GM18502 (cell line): ENCODE results near the gene GDNF.
"Not testable (repeated sequence)": the region's sequence is repeated elsewhere in the genome, so short reads cannot be mapped to it uniquely, and the experiment has no call there.

Experiments used
- ATAC-seq: cut with Tn5 transposase; IDR thresholded peaks from one replicate; pipeline ENCODE4 v1.9.1; 2021; ENCODE audit warnings: mild to moderate bottlenecking; ENCODE audit not compliant: unreplicated experiment, poor library complexity

GDNF gene

DNA sequence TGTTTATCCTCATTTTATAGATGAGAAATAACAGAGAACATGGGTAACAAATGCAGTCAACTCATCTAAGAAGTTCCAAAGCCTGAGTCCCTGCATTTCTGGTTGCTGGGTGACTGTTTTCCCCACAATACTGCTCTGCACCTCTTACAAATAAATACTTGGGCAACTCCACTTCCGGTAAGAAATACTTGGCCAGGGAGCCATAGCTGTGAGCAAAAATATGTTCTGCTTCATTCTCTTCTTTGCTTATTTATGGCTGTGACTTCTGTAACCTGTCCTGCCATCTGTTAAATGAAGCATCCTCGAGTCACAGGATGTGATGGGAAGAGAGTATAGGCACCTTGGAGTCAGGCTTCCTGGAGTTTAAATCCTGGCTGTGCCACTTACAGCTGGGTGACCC is 49.9 kb downstream of the GDNF start:
- ATAC-seq = no peak

GRCh38 chr5:37787742-37788141 is 52.1 kb downstream of the GDNF start:
- ATAC-seq = no peak

DNA sequence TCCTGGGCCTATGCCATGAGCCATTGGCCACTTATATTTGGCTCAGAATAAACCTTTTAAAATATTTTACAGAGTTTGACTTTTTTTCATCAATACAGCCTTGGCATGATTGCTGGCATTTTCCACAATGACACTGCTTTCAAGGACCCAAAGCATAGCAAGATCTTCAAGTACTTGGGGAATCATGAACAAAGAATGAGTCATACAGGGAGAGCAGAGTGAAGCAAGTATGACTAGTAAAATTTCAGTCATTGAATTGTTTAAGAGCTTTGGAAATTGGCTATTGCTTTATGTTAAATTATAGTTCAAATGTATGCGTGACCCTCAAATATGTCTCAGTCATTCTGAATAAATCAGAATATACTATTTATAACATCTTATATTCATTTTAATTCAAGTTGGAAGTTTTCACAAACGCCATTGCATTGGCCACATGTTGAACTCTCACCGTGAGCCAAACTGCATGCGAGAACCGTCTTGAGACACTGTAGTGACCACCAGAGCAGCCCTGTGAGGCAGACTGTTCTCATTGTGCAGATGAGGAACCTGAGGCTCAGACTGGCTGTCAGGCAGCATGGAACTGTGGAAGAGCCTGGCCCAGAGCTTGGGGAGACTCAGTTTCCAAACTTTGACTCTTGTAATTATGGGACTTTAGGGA is 52.9 kb downstream of the GDNF start:
- ATAC-seq = no peak

DNA sequence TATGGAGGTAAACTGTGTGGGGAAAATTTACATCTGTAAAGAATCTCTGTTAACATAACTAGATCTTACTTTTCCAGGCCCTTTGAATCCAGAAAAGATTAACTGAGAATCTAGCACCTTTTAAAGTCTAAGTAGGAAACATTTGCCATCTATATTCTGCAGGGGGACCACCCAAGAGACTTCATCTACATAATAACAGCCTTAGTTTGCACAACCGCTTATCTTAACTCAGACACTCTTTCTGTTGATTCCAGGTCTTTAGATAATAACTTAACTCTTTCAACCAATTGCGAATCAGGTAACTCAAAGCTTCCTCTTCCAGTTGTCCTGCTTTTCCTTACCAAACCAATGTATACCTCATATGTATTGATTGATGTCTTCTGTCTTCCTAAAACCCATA is 53.4 kb downstream of the GDNF start:
- ATAC-seq = no peak

DNA sequence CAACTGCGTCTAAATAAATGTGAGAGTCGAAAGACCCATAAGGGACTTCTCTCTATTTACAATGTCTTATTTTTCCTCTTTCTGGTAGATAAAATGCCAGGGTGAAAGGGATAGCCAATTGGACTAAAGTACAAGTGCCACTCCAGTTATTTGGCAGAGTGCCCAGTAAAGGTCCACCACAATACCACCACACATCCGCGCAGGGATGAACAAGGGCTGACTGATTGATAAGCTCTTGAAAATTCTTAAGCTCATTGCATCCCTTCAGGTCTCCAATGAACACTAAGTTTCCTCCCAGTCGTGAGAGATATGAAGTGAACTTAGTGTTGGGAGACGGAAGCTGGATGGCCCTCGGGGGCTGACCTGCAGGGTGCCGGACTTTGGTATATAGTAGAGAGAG is 58.4 kb downstream of the GDNF start:
- not testable (repeated sequence) for ATAC-seq

GRCh38 chr5:37777432-37778130 is 62.3 kb downstream of the GDNF start:
- no peak for ATAC-seq

GRCh38 chr5:37776826-37777225 is 63.0 kb downstream of the GDNF start:
- ATAC-seq = no peak

DNA sequence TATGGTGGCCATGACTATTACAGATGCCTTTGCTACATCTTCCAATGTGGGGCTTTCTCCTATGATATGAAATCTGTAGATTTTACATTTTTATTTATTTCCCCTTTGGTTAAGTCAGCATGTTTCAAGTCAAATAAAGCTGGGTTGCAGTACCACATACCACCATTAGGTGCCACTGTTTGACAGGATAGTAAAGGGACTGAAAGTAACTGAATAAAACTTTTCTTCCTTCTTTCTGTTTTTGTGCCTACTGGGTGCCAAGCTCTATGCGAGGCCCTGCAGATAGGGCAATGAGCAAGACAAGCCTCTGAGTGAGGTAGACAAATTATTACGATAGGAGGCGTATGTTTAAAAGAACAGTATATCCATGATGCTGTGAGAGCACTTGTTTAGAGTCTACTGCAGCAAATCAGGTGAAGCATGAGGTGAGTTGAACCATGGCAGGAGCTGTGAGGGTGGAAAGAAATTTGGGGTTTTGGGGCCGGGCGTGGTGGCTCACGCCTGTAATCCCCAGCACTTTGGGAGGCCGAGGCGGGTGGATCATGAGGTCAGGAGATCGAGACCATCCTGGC is 64.8 kb downstream of the GDNF start:
- no peak for ATAC-seq

DNA sequence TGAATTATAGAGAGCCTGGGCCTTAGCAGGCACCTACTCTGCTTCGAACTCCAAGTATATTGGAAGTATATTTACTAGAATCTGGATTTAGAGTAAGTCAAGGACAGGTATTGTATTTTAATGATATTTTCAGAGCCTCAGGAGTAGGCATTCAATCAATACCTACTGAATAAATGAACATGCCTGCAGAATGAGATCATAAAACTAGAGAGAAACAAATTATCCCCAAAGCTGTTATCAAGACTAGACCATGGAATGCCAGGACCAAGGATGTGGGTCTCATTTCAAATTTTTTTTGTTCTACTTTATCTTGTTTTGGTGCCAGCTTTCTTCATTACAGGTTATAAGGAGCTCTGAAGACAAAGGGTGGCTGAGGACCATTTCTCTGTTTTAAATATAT is 66.0 kb downstream of the GDNF start:
- no peak for ATAC-seq

- no peak for ATAC-seq
Measured at GRCh38 chr5:37772255-37772654, 67.6 kb downstream of the GDNF start.

DNA sequence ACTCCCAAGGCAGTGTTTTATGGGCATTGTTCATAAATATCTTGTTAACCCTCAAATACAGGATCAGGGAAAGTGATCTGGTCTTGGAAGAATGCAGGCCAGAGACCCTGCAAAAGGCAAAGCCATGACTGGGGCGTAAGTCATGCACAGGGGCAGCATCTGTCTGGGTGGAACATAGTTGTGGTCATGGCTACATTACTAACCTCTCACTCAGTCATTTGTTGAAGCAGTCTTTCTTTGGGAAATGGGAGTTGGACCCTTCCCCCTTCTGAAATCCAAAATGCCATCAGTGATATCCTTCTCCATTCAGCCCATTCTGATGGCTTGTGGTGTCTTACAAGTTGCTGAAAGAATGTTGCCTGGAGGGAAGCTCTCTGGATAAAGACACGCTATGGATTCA is 68.1 kb downstream of the GDNF start:
- no peak for ATAC-seq

DNA sequence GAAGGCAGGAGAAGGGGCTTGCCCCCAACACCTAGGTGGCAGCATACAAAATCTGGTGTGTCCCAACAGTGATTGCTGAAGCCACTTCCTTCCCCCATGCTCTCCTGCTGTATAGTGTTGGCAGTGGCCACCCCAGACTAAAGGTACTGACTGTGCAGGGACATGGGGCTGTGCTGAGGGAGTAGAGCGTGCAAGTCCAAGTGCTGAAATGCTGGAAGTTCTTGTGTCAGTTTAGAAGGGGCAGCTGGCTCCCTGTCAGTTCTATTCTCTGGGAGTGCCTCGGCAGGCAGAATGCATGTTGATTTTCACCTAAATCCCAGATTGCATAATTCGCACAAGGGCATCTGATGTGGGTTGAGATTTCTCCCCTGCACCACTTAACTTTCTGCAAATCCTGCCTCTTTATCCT is 68.6 kb downstream of the GDNF start:
- ATAC-seq = no peak

DNA sequence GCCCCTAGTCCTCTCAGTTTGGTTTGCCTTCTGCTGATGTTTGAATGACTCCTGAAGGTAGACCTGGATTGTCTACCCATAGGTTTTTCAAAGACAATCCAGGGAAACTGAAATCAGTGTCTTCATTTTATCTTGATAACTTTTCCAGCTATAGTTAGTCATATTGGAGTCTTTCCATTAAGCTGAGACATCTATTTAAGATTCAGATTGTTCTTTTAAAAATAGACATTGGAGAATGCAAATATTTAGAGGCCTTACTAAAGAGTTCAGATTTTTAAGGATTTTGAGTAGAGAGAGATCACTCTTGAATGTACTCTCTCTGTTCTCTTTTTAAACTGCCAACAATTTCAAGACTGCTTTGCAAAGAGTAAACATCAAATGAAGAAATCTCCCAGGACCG is 69.1 kb downstream of the GDNF start:
- no peak for ATAC-seq

GRCh38 chr5:37769840-37770239 is 70.0 kb downstream of the GDNF start:
- no peak for ATAC-seq

- ATAC-seq = no peak
Measured at GRCh38 chr5:37769108-37769507, 70.7 kb downstream of the GDNF start.

DNA sequence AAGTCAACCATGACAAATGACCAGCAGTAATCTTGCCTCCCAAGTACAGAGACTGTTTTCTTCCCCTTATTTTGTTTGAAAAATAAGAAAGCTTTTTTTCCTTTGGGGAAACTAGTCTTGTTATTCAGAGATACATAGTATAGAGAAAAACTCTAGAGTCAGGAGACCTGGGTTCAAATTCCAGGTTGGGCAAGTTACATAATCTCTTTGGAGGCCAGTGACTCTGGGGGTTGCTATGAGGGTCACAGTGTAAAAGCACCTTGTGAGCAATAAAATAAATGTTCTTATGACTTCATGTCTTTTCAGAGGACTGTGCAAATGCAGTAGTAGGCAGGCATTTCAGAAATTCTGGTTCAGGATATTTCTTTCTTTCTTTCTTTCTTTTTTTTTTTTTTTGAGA is 71.5 kb downstream of the GDNF start:
- no peak for ATAC-seq

DNA sequence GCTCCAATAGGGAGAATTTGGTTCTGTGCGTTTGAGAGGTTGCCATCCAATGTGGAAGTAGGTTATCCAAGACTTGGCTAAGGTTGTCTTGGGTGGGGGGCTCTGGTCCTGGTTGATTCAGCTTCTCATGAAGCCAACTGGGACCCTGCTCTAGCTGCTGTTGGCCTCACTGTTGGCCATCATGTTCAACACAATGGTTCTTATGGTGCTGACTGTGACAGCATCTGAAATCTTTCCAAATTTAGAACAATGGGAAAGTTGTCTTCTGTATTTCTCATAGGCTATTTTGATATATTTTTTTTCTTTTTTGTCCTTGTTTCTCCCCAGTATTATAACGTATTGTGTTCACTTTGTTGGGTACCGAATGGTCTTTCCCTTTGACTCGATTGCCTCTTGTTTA is 71.9 kb downstream of the GDNF start:
- no peak for ATAC-seq

DNA sequence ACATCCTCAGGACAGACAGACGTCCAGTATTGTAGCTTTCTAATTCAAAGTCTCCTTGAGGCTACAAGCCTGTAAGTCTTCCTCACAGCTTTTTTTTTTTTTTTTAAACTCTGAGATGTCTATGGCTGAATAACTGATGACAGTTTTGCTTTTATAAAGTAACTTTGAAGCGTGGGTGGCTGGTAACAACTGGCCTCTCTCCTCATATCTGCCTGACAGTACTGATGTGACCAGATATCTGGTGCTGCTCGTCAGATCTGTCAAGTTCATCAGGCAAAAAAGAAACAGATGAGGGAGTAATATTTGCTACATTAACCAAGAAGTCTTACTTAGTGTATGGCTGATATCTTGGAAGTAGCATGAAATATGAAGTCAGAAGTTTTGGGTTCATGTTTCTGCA is 72.6 kb downstream of the GDNF start:
- ATAC-seq = no peak
